Measurements from ENCODE around the gene TEAD4. TPM values are rescaled to one million over a fixed set of nuclear protein-coding genes. Genes with fewer than 3 reads are reported as not detected.

The TEAD4 gene
- total RNA-seq, 1 experiment from 2014 or later: 43.2 TPM

GRCh38 chr12:3030821-3031429 lies 71.7 kb downstream of the TEAD4 start:
- Histone ChIP-seq H3K27ac (ENCODE audit: low read depth, low read length) (no peak overlapping the region), H3K36me3 (ENCODE audit: control insufficient read depth in 1 of 2, insufficient read depth in 2 of 2, low read length in 2 of 2) (peaks cover 2 to 5% of the 10 kb centered on the region in 2 experiments; a peak in 2 of 4 replicates), H2AFZ (ENCODE audit: low read depth, low read length, poor library complexity, severe bottlenecking) (no peak overlapping the region), H3K27me3 (ENCODE audit: insufficient read depth, low read length) (no peaks in the 10 kb centered on the region), H3K4me2 (ENCODE audit: low read length) (no peak overlapping the region), H3K9me3 (ENCODE audit: control insufficient read depth in 1 of 2, insufficient read depth in 1 of 2, low read depth in 1 of 2, low read length in 2 of 2) (no peaks in the 10 kb centered on the region), H3K9ac (ENCODE audit: low read length) (no peak overlapping the region), H3K79me2 (ENCODE audit: insufficient read depth, low read length) (no peaks in the 10 kb centered on the region), H3K4me3 (replicated peaks in 1 of 2; ENCODE audit: low read depth in 1 of 2, low read length in 2 of 2) (no peak overlapping the region), H3K4me1 (ENCODE audit: control insufficient read depth in 1 of 2, insufficient read depth in 2 of 2, low read length in 2 of 2) (peaks cover 0 to 4% of the 10 kb centered on the region in 2 experiments; a peak in 1 of 4 replicates), H3K9me2 (ENCODE audit: insufficient read depth) (no peaks in the 10 kb centered on the region), H4K20me1 (ENCODE audit: insufficient read depth) (no peaks in the 10 kb centered on the region)
- TF ChIP-seq POLR2AphosphoS5 (IDR thresholded peaks at IDR 0.05; ENCODE audit: low read depth, low read length): no peak
- TF ChIP-seq YY1 (IDR thresholded peaks at IDR 0.05; ENCODE audit: extremely low read depth, insufficient replicate concordance, low read depth, low read length): no peak
- TF ChIP-seq RAD21 (IDR thresholded peaks at IDR 0.05; ENCODE audit: low read depth): no peak
- no peak for TF ChIP-seq EGR1 (IDR thresholded peaks at IDR 0.05; ENCODE audit: low read depth)
- TF ChIP-seq TCF7L2 (IDR thresholded peaks at IDR 0.05; ENCODE audit: borderline replicate concordance, extremely low read depth, insufficient read depth, insufficient read length): no peak
- ATAC-seq (no peak), DNase-seq (ENCODE audit: low read depth, low spot score) (no peak)
- ChIA-PET POLR2A (no interaction called here), RAD21 (ENCODE audit: low non-redundant PET in 1 of 2, low total read pairs in 2 of 2, uncharacterized antibody in 2 of 2, unreplicated experiment in 2 of 2) (interaction anchor here in 1 of 2 experiments (0.6 to 1.0 kb wide), 2 partner anchors 10 to 87 kb away, joined by 3 read pairs; no protein-coding TSS in a partner anchor), CTCF (interaction anchor here (1.3 kb wide), 1 partner anchor 10 kb away, joined by 5 read pairs; no protein-coding TSS in a partner anchor)
- intact Hi-C loops (cut with micrococcal nuclease): no loop called here
- BruUV-seq (replicated peaks): no TSS peak

- Histone ChIP-seq H3K4me2 (ENCODE audit: low read length) (no peak overlapping the region), H3K4me3 (replicated peaks in 1 of 2; ENCODE audit: low read depth in 1 of 2, low read length in 2 of 2) (no peak overlapping the region), H3K79me2 (ENCODE audit: insufficient read depth, low read length) (no peaks in the 10 kb centered on the region), H3K36me3 (ENCODE audit: control insufficient read depth in 1 of 2, insufficient read depth in 2 of 2, low read length in 2 of 2) (no peaks in the 10 kb centered on the region; a peak in 1 of 4 replicates), H4K20me1 (ENCODE audit: insufficient read depth) (no peaks in the 10 kb centered on the region), H3K9me3 (ENCODE audit: control insufficient read depth in 1 of 2, insufficient read depth in 1 of 2, low read depth in 1 of 2, low read length in 2 of 2) (no peaks in the 10 kb centered on the region), H3K9me2 (ENCODE audit: insufficient read depth) (no peaks in the 10 kb centered on the region), H3K27ac (ENCODE audit: low read depth, low read length) (no peak overlapping the region), H3K9ac (ENCODE audit: low read length) (no peak overlapping the region), H3K4me1 (ENCODE audit: control insufficient read depth in 1 of 2, insufficient read depth in 2 of 2, low read length in 2 of 2) (peaks cover 0 to 4% of the 10 kb centered on the region in 2 experiments; a peak in 1 of 4 replicates), H3K27me3 (ENCODE audit: insufficient read depth, low read length) (no peaks in the 10 kb centered on the region), H2AFZ (ENCODE audit: low read depth, low read length, poor library complexity, severe bottlenecking) (no peak overlapping the region)
- ChIA-PET POLR2A (no interaction called here), RAD21 (ENCODE audit: low non-redundant PET in 1 of 2, low total read pairs in 2 of 2, uncharacterized antibody in 2 of 2, unreplicated experiment in 2 of 2) (no interaction called here), CTCF (no interaction called here)
- no TSS peak for BruUV-seq (replicated peaks)
- no peak for ATAC-seq
- no peak for DNase-seq (ENCODE audit: low read depth, low spot score)
- intact Hi-C loops (cut with micrococcal nuclease): no loop called here
- no peak for TF ChIP-seq CBX3 (IDR thresholded peaks at IDR 0.05; ENCODE audit: low read depth)
- TF ChIP-seq EZH2 (IDR thresholded peaks at IDR 0.05): no peak
- TF ChIP-seq POLR2A (IDR thresholded peaks at IDR 0.05; ENCODE audit: borderline replicate concordance, extremely low read depth, insufficient read depth, insufficient read length): no peak
Measured at GRCh38 chr12:3032161-3032560, 73.0 kb downstream of the TEAD4 start.
